GM21447 (cell line): ENCODE measurements around the gene PITPNM3.

Source experiments
- ATAC-seq: cut with Tn5 transposase; IDR thresholded peaks from one replicate; pipeline ENCODE4 v1.9.1; 2021; ENCODE audit not compliant: unreplicated experiment

PITPNM3 gene

DNA sequence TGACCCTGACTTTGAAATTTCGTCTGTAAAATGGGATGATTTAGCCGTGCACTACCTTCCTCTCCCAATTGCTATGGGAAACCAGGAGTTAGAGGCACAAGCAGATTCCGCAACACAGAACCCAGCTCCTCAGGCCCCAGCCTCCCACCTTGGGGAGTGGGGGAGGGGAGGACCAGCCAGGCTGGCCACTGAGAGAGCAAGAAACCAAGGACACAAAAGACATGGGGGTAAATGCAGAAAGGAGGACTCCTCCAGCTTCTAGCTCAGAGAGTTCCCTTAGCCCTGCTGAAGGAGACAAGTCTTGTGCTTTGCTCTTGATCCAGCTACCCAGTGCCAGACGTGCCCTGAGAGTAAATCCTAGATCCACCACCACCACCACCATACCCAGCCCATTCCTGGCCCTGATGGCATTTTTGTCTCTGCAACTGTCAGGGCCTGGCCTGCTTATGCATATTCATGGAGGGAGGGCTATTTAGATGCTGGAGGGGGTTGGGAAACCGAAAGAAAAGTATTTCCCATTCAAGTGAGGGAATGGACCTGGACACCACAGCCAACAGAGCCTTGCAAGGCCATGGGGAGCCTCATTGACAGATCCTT, 25.9 kb downstream of the PITPNM3 start:
- ATAC-seq: no peak

DNA sequence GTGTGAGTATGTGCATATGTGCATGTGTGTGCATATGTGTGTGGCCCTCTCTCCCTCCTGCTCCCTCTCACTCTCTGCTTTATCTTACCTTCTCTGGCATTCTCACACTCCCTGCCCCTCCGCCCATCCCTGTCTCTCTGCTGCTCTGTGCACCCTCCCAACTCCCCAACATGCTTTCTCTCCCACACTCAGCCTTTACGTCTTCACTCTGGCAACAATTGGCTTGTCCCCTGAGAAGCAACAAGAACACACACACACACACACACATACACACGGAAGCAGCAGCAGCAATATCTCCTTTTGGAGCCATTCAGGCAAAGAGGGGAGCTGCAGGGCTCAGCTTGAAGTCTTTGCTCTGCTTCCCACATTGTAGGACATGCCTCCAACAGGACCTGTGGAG, 27.8 kb downstream of the PITPNM3 start:
- ATAC-seq: no peak

DNA sequence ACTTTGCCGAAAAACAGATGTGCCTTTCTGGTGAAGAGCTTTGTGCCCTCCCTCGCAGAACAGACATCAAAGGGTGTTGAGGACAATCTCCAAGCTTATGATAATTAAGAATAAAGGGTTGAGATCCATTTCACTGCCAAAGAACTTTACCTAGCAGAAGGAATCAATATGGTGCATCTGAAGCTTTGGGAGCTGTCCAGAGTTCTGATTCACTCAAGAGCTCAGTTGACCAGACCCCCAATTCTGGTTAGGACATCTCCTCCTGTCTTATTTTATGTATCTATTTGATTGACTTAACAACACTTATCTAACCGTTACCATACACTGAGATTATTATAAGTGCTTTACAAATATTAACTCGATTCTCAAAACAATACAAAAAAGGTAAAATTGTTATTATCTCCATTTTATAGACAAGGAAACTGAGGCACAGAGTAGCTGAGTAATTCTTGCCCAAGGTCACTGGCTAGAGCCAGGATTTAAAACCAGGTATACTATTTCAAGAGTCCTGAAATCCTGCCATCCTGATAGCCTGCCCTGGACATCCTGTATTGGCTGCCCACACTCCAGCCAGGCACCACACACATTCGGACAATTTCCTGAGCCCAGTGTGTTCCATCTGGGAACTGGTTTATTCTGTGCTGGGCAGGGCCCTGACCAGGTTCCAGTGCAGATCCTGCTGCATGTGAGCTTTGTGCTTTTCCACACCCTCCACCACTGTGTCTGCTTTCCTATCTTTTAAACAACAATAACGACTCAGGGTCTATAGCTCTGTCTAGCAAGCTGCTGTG, 29.8 kb downstream of the PITPNM3 start:
- no peak for ATAC-seq

DNA sequence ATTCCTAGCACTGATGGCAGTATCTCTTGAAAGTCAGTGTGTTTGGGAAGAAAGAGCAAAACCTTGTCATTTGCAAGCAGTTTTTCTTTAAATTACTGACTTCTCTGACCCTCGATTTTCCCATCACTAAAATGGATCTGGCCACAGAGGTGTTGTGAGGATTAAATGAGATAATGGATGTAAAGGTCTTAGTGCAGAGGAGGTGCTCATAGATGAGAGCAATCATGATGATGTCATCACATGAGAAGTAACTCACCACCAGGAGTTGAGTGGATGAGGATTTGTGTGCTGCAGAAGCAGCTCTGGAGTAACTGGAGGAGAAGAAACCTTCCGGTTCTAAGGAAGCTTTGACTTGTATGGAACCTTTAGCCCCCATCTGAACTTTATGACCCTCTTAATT, 30.6 kb downstream of the PITPNM3 start:
- ATAC-seq: no peak

DNA sequence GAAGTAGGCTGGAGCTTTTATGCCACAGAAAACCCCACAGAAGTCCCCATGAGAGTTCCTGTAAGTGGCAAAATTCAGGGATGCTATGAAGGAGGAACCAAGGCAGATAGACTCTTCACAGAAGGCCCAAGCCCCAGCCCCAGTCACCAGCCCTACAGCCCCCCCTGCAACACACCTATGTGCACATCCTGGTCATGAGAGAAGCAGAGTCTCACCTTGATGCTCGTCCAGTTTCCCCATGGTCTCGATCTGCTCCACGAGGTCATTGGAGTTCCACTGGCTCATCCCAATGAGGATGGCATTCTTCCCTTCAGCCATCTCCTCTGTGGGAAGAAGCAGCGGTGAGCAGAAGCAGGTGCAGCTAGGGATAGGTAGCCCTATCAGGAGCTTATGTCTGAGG, 31.2 kb downstream of the PITPNM3 start:
- no peak for ATAC-seq

DNA sequence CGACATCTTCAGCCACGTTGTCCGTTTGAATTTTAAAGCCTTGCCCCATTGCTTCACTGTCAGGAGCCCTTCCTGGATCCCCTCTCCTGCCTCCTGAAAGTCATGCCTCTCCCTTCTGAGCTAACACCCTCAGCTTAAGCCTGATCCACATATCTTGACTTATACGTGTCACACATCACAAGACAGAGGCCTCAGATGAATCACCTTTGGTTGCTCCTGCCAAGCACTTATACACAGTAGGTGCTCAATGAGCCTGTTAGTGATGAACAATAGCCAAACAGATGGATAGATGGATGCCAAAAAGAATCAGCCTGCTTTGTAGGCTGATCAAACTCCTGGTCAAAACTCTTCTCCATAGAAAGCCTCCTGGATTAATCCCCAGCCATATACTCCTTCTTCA, 31.8 kb downstream of the PITPNM3 start:
- no peak for ATAC-seq

DNA sequence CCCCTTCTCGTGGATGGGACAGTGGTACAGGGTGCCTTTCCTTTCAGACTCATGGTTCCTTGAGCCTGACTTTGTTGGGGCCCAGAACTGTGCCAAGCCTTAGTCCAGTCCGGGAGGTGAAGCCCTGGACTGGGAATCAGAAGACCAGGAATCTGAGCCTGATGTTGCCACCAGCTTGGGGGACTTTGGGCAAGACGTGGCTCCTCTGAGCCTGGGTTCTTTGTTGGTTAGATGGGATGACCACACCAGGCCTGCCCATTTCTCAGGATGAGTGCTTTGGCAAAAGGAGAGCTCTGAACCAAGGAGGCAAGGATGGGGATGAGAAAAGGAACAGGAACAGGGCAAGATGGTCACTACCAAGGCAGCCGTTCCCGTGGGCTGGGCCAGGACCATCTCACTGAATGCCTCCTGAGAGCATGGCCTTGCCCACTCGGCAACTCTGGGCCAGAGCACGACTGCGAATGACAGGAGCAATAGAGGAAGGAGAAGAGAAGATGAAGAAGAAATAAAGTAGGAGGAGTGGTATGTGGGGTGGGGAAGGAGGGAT, 32.5 kb downstream of the PITPNM3 start:
- ATAC-seq: no peak

DNA sequence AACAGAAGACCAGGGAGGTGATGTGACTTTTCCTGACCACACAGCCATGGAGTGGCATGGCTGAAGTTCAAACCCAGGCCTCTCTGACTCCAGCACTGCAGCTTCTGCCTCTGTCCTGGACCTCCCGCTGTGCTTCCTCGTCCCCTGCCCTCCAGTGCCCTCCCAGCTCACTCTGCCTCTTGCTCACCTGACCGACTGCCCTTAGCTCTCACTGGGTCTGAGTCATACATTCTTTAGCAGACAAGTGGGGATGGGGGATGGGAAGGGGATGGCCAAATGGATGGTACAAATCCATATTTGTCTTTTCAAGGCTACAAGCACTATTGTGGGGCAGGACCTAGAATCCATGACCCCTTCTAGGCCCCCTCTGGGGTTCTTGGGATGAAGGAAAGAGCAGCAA, 33.0 kb downstream of the PITPNM3 start:
- no peak for ATAC-seq

DNA sequence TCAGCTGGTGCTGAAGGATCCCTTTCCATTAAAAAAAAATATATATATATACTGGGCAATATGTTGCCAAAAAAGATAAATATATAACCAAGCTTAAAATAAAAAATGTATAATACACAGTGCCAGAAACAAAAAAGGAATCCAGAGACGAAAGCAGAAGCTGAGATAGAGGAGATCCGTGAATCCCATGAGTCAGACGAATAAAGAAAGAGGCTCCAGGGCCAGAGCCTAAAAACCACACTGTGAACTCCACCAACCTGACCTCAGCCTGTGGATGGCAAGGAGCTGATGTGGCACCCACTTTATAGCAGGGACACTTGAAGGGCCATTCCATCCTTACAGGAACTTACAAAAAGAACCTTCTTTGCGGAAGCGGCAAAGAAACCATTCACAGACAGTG, 34.8 kb downstream of the PITPNM3 start:
- no peak for ATAC-seq

DNA sequence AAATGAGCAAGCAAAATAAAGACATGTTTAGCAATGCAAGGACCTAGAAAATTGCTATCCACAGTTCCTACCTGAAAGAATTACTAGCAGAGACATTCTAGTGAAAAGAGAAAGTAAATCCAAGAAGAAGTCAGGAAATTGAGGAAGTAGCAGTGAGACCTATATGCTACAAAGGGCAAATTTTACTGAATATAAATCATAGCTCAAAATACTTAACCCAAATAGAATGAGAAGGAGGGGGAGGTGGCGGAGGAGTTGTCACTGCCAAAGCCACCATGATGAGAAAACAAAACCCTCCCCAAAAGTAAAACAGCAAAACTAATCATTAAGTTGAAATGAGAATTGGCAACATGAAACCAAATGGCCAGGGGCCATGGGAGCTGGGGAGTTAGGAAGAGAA, 39.3 kb downstream of the PITPNM3 start:
- no peak for ATAC-seq

DNA sequence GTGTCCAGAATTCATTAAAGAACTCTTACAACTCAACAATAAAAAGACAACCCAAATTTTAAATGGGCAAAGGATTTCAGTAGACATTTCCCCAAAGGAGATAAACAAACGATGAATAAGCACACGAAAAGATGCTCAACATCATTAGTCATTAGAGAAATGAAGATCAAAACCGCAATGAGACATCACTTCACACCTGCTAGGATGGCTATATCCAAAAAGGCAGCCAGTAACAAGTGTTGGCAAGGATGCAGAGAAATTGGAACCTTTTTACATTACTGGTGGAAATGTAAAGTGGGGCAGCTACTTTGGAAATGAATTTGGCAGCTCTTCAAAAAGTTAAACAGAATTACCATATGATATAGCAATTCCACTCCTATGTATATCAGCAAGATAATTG, 42.0 kb downstream of the PITPNM3 start:
- no peak for ATAC-seq

DNA sequence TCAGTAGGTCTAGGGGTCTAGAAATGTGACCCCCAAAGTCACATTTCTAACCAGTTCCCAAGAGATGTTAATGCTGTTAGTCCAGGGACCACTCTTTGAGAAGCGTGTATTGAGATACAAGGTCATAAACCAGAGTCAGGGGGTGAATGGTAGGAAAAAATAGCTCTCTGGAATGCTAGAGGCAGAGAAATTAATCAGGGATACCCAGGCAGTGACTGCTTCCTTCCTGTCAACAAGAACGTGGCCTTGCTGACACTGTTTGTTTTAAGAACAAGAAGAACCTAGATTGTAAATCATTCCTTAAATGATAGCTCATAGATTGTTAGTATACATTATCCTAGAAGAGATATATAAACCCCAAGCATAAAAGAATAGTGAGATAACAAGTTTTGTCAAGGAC, 43.8 kb downstream of the PITPNM3 start:
- ATAC-seq: no peak

DNA sequence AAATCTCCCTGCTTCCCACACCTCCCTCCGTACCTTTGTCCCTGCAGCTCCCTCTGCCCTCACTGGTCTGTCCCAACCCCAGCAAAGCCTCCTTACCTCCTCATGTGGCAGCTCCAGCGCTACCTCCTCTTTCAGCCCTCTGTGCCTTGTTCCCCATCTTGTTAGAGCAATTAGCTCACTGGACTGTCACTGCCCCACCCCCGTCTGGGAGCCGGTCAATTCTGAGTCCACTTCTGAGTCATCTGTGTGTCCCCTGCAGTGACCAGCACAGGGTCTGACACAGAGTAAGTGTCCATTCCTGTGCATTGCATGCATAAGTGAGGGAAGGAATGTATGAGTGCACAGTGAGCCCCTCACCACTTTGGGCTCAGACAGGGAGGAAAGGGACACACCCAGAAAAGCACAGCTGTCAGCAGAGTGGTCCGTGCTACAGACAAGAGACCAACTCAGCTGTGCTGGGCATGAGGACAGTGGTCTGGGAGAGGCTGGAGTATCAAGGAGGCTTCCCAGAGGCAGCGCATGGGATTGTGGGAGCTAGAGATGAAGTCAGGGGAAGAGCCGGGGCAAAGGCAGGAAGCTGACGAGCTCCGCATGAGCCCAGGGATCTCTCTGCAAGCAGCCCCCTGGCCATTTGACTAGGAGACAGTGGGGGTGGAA, 45.9 kb downstream of the PITPNM3 start:
- no peak for ATAC-seq

DNA sequence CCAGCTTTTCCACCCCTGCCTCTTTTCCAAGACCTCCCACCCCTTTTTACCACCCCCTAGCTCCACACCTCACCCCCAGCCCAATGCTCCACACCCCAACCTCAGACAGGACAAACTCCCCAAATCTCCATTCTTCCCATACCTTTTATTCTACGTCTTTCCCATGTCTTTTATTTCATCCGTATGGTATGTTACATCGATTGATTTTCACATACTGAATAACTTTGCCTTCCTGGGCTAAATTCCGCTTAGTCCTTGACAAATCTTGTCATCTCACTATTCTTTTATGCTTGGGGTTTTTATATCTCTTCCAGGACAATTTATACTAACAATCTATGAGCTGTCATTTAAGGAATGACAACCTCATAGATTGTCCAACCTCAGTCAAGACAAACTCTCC, 46.4 kb downstream of the PITPNM3 start:
- ATAC-seq: no peak

DNA sequence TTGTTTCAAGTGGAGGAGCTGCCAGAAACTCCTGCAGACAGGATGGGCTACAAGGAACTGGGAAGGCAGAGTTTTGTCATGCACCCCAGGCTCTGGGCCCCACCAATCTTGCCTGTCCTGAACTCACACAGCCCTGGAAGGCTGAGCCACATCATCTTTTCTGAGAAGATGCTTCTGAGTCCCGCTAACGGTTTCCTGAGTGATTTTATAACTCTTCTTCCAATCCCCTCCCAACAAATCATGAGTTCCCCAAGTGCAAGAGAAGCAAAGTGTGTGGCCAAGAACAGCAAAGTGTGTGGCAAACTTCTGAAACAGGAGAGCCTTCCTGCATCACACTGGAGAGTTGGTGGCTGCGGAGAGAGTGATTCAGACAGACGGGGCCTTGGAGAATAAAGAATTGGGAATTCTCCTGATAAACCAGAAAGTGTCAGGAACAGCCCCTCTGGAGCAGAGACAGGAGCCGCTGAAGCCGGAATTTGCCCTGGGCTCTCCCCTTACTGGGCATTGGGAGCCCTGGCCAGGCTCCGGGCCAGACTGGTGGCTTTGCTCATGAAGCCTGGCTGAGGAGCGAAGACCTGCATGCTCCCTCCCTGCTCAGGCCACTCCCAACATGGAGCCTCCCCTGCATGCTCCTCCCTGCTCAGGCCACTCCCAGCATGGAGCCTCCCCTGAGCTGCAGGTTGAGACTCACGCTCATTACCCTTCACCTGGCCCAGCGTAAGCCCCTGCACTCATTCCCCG, 47.2 kb downstream of the PITPNM3 start:
- no peak for ATAC-seq

DNA sequence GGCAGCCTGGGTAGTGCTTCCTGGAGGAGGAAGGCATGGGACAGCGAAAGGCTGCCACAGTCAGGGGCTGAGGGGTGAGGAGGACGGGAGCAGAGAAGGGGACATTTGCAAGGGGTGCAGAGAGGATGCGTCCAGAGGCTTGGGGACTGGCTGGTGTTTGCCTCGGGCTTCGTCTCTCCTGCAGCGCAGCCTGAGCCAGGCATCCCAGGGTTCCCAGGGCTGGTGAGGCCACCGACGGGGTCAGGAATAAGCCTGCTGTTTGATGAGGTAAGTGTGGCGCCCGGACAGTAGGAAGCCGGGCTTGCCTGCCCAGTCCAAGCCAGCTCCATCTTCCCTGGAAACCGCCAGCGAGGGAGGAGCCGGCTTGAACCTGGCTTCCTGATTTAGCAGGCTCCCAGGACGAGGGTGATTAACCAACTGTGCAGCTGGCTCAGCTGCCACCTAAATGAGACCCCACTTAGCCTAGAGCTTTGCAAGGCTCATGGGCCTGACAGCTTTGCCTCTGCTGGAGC, 47.8 kb downstream of the PITPNM3 start:
- ATAC-seq: no peak

DNA sequence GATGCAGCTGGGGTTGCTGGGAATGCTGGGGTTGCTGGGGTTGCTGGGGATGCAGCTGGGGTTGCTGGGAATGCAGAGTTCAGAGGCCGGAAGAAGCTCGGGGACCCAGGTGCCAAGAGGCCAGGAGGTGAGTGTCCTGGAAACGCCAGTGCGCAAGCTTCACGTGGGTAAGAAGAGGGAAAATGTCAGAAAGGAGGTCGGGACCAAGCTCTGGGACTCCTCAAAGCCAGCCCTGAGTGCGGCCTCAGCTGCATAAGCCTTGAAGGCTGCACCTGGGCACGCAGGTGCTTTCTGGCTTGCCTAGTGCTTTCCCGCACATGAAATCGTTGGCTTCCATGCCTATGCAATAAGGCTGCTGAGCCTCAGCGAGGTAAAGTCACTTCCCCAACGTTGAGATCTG, 48.3 kb downstream of the PITPNM3 start:
- ATAC-seq: no peak

DNA sequence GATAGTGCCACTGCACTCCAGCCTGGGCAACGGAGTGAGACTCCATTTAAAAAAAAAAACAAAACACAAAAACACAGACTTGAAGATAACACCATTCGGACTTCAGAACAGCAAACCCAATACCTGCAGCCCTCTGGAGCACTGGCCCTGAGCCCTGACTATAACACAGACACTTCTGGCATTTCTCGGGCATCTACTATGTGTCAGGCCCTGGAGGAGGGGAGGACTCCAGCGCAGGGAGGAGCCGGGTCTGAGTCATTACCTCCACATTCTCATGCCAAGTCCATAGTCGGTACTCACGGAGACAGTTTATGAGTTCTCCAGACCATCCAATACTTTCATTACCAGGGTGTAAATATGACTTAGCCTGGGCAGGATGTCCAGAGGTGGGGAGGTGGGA, 48.8 kb downstream of the PITPNM3 start:
- no peak for ATAC-seq

DNA sequence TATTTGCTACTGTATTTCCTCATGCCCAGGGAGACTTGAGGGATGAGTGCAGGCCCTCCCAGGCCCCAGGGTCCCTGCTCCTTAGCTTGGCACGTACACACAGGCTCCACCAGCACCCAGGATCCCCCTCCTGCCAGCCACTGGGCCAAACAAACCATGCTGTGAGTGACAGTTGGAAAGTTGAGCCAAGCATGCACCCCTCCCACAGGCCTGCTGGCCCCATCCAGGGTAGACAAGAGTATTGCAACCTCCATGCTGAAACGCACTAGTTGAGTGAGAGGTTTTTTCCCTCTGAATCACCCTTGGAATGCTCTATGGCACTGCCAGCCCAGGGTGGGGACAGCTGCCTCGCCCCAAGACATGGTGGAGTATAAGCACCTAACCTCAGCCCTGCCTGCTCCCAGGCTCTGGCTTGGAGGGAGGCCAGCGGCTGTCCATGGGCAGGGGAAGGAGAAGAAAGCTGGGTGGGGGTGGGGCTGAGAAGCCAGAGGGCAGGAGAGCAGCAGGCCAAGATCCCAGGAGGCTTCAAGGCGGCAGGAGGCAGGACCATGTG, 49.6 kb downstream of the PITPNM3 start:
- no peak for ATAC-seq

DNA sequence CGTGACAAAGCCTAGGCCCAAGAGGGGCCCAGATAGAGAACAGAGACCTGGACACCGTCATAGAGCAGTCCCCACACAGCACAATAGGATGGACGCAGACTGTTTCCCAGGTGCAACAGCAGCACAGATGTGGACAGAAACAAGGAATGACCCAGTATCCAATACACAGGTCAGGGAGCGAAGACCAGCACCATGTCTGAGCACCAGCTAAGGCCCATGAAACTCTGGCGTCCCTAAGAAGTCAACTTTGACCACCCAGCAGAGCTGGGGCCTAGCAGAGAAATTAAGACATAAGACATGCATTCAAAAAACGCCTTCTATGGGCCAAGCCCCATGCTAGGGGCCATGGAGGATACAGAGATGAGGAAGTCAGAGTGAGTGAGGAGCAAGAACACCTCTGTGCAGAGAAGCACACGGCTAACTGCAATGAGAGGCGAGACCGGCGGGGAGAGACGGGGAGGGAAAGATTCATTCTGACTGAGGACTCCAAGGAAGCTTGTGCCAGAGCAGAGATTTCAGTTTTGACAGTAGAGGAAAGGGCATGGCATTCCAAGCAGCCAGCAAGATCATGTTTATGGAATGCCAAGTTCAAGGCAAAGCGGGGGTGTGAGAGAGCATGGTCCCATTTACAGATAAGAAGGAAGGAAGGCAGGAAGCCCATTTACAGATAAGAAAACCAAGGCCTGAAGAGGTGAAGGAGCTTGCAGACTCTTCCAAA, 50.8 kb downstream of the PITPNM3 start:
- no peak for ATAC-seq
